NCI-H69 (cell line): ENCODE results near the gene NUDT3.
"Not testable (repeated sequence)": the region's sequence is repeated elsewhere in the genome, so short reads cannot be mapped to it uniquely, and the experiment has no call there.

Experiments
- DNase-seq: peaks from one replicate; lab custom pipeline; 2025; lab: John Stamatoyannopoulos, UW

NUDT3 gene

GRCh38 chr6:34285448-34286164 is 106.9 kb downstream of the NUDT3 start:
- no peak for DNase-seq

GRCh38 chr6:34284563-34285447 is 107.7 kb downstream of the NUDT3 start:
- DNase-seq = no peak

GRCh38 chr6:34281702-34282334 is 110.7 kb downstream of the NUDT3 start:
- DNase-seq = no peak

GRCh38 chr6:34280216-34280615 is 112.3 kb downstream of the NUDT3 start:
- no peak for DNase-seq

GRCh38 chr6:34278833-34279232 is 113.6 kb downstream of the NUDT3 start:
- no peak for DNase-seq

- no peak for DNase-seq
These were observed 114.7 kb downstream of the NUDT3 start for GRCh38 chr6:34277763-34278112.

- DNase-seq = no peak
These were observed 115.3 kb downstream of the NUDT3 start for GRCh38 chr6:34276881-34277762.

- DNase-seq = no peak
These were observed 116.3 kb downstream of the NUDT3 start for GRCh38 chr6:34276191-34276590.

GRCh38 chr6:34275128-34275804 is 117.2 kb downstream of the NUDT3 start:
- peak; percentile 28 for DNase-seq

GRCh38 chr6:34274129-34274528 is 118.3 kb downstream of the NUDT3 start:
- DNase-seq = no peak

- no peak for DNase-seq
These were observed 119.1 kb downstream of the NUDT3 start for GRCh38 chr6:34273242-34273805.

- DNase-seq = no peak
These were observed 120.2 kb downstream of the NUDT3 start for GRCh38 chr6:34272013-34272926.

GRCh38 chr6:34269658-34270341 is 122.7 kb downstream of the NUDT3 start:
- DNase-seq = not testable (repeated sequence)

- DNase-seq = not testable (repeated sequence)
These were observed 123.3 kb downstream of the NUDT3 start for GRCh38 chr6:34269132-34269531.

- no peak for DNase-seq
These were observed 124.7 kb downstream of the NUDT3 start for GRCh38 chr6:34267746-34268145.

- not testable (repeated sequence) for DNase-seq
These were observed 129.0 kb downstream of the NUDT3 start for GRCh38 chr6:34263484-34263883.

- no peak for DNase-seq
These were observed 131.7 kb downstream of the NUDT3 start for GRCh38 chr6:34260576-34261267.

- DNase-seq = no peak
These were observed 132.9 kb downstream of the NUDT3 start for GRCh38 chr6:34259529-34260069.
